GM12878 (cell line): ENCODE data around the gene RELL2. TPM values are rescaled to one million over a fixed set of nuclear protein-coding genes. Genes with fewer than 3 reads are reported as not detected.

Source experiments
- ATAC-seq: fragments of 200-7000 bp; cut with Tn5 transposase; 3 replicates; pipeline ENCODE4 v1.9.1; 2020; ENCODE audit warnings: mild to moderate bottlenecking, moderate library complexity
- BruUV-seq: library from RNA; stranded (reverse); fragments of 400-500 nt; replicated peaks from 2 replicates; lab custom pipeline; 2021; lab: Mats Ljungman, UMichigan
- CTCF ChIA-PET: fragments of 300-600 bp; sonication (Branson Sonifier 250); formaldehyde crosslinking; extraction: SDS; loops from one replicate; lab custom pipeline; 2021; ENCODE audit warnings: inconsistent platforms; lab: Yijun Ruan, JAX
- POLR2A ChIA-PET: fragments of 350-600 bp; formaldehyde crosslinking; extraction: SDS; loops from one replicate; lab custom pipeline; 2021; ENCODE audit warnings: inconsistent platforms; lab: Charles Lee
- RAD21 ChIA-PET: fragments of 300-600 bp; sonication (Branson Sonifier 250); formaldehyde crosslinking; loops from one replicate; lab custom pipeline; 2023; ENCODE audit warnings: antibody characterized with exemption; ENCODE audit not compliant: unreplicated experiment; lab: Charles Lee
- SMC1A ChIA-PET: fragments of 300-600 bp; sonication (Branson Sonifier 250); formaldehyde crosslinking; loops from one replicate; lab custom pipeline; 2023; ENCODE audit not compliant: unreplicated experiment, uncharacterized antibody; lab: Charles Lee
- DNase-seq: peaks from one replicate; pipeline ENCODE4 v3.0.0-alpha.2; 2011; ENCODE audit warnings: low read depth, low spot score
- FAIRE-seq: peaks from 3 replicates; lab custom pipeline; 2011; peaks lifted over from hg19 to GRCh38; lab: Jason Lieb, UNC
- H2AFZ ChIP-seq: 2 replicates; pipeline ENCODE4 v1.6.0; 2011; ENCODE audit warnings: low read depth, low read length, control low read depth; ENCODE audit not compliant: control insufficient read depth
- H3K27ac ChIP-seq: 2 replicates; pipeline ENCODE4 v1.5.1; 2011; ENCODE audit warnings: control low read depth; ENCODE audit not compliant: control insufficient read depth, insufficient read depth
- H3K27me3 ChIP-seq, 2 experiments: replicated peaks in 1 of 2; 2 replicates each; pipeline versions ENCODE4 v1.6.0 to v1.6.1; 2011; ENCODE audit warnings: low read length in 1 of 2; ENCODE audit not compliant: control insufficient read depth in 2 of 2, insufficient read depth in 2 of 2
- H3K36me3 ChIP-seq, 2 experiments: 2 replicates each; pipeline ENCODE4 v1.5.1; 2011; ENCODE audit warnings: low read length in 1 of 2; ENCODE audit not compliant: control insufficient read depth in 2 of 2, insufficient read depth in 2 of 2
- H3K4me1 ChIP-seq: 2 replicates; pipeline ENCODE4 v1.6.1; 2011; ENCODE audit warnings: mild to moderate bottlenecking, low read length, moderate library complexity, mixed read lengths; ENCODE audit not compliant: control insufficient read depth, insufficient read depth
- H3K4me2 ChIP-seq: 2 replicates; pipeline ENCODE4 v1.6.0; 2011; ENCODE audit warnings: control low read depth; ENCODE audit not compliant: control insufficient read depth, insufficient read depth
- H3K4me3 ChIP-seq: fragments of 200-600 bp; sonication (generic); 2 replicates; pipeline ENCODE4 v1.5.1; 2016
- H3K79me2 ChIP-seq: 2 replicates; pipeline ENCODE4 v1.6.0; 2011; ENCODE audit warnings: low read length; ENCODE audit not compliant: control insufficient read depth, insufficient read depth
- H3K9ac ChIP-seq: 2 replicates; pipeline ENCODE4 v1.8.0; 2011; ENCODE audit warnings: low read length, control low read depth, mixed read lengths; ENCODE audit not compliant: control insufficient read depth, insufficient read depth
- H3K9me3 ChIP-seq: replicated peaks from 3 replicates; pipeline ENCODE4 v1.5.1; 2011; ENCODE audit warnings: mild to moderate bottlenecking, low read length; ENCODE audit not compliant: control insufficient read depth, insufficient read depth
- H4K20me1 ChIP-seq: 2 replicates; pipeline ENCODE4 v1.6.0; 2011; ENCODE audit not compliant: control insufficient read depth, insufficient read depth
- CHD1 ChIP-seq: IDR thresholded peaks from 2 replicates; pipeline ENCODE4 v1.6.1; 2012; ENCODE audit warnings: low read depth, low read length, improper control_type of control experiment
- NFIC ChIP-seq: IDR thresholded peaks from 2 replicates; pipeline ENCODE4 v1.6.1; 2012; ENCODE audit warnings: low read depth, mild to moderate bottlenecking, inconsistent platforms, low read length, moderate library complexity
- NFYA ChIP-seq: IDR thresholded peaks from 2 replicates; pipeline ENCODE4 v1.6.1; 2011; ENCODE audit warnings: low read depth, mild to moderate bottlenecking, low read length, improper control_type of control experiment, borderline replicate concordance
- RB1 ChIP-seq: fragments of 450-650 bp; formaldehyde crosslinking; IDR thresholded peaks from 2 replicates; pipeline ENCODE4 v1.6.1; 2017; ENCODE audit warnings: mild to moderate bottlenecking, borderline replicate concordance
- YBX1 ChIP-seq: fragments of 450-650 bp; IDR thresholded peaks from 2 replicates; pipeline ENCODE4 v1.6.1; 2016; ENCODE audit warnings: antibody characterized with exemption
- WGBS: methylation state at CpG from one replicate; pipeline ENCODE4 v1.1.6; 2016; ENCODE audit warnings: low lambda C conversion rate; ENCODE audit not compliant: insufficient replicate concordance, insufficient coverage; ENCODE audit errors: missing lambda C conversion rate; 5-methylcytosine and 5-hydroxymethylcytosine counted together
- in situ Hi-C: fragments of 300-500 bp; cut with MboI; formaldehyde crosslinking; loops from 9 replicates; pipeline ENCODE4 v1.14.3; 2018; ENCODE audit warnings: mixed read lengths
- intact Hi-C: fragments of 100-400 bp; cut with micrococcal nuclease; formaldehyde crosslinking; loops from one replicate; pipeline ENCODE4 v1.14.2; 2022; ENCODE audit not compliant: unreplicated experiment
- polyA plus RNA-seq, 11 experiments: library from polyadenylated mRNA; depleted of rRNA in 4 of 11; unstranded in 6 of 11; stranded (reverse) in 5 of 11; fragments of >200 nt; fragmentation: Nextera tagmentation in 4 of 11; fragmentation: Illumina TruSeq in 1 of 11; extraction: Ambion mirVana in 4 of 11; extraction: Trizol in 1 of 11; gene quantifications; 1 replicate in 1 of 11; 2 replicates in 10 of 11; pipeline versions ENCODE4 v1.2.1 to v1.2.3, GENCODE V29; 2011 to 2016; ENCODE audit warnings: inconsistent platforms in 2 of 11, missing spikeins in 2 of 11, low read depth in 1 of 11
- total RNA-seq, 4 experiments: library from RNA; depleted of rRNA in 3 of 4; stranded (reverse); fragments of >200 nt in 3 of 4; fragmentation: Illumina TruSeq in 1 of 4; extraction: Trizol in 1 of 4; gene quantifications; 2 replicates each; pipeline versions ENCODE4 v1.2.1 to v1.2.3, GENCODE V29; 2013 to 2021
- TF ChIP-seq, protein P1 (sequence below): IDR thresholded peaks from 2 replicates; pipeline ENCODE4 v1.6.1; 2012; ENCODE audit warnings: low read depth, low read length, improper control_type of control experiment
- TF ChIP-seq, protein P2 (sequence below): IDR thresholded peaks from 2 replicates; pipeline ENCODE4 v1.6.1; 2012; ENCODE audit warnings: mild to moderate bottlenecking, low read depth, low read length
- TF ChIP-seq, protein P3 (sequence below): IDR thresholded peaks from 2 replicates; pipeline ENCODE4 v1.6.1; 2012; ENCODE audit warnings: low read length, inconsistent platforms
- TF ChIP-seq, protein P4 (sequence below): fragments of 450-650 bp; conservative IDR thresholded peaks from 2 replicates; pipeline ENCODE4 v1.6.1; 2017; ENCODE audit warnings: mild to moderate bottlenecking, moderate library complexity
- TF ChIP-seq, protein P5 (sequence below): fragments of 450-650 bp; IDR thresholded peaks from 2 replicates; pipeline ENCODE4 v1.6.1; 2014; ENCODE audit warnings: mild to moderate bottlenecking
- TF ChIP-seq, protein P6 (sequence below): IDR thresholded peaks from 2 replicates; pipeline ENCODE4 v1.6.1; 2012; ENCODE audit warnings: low read depth, low read length, improper control_type of control experiment

RELL2 gene
- total and polyA plus RNA-seq, 10 of the 15 experiments (the other 5 are each of a cell fraction or from before 2014, with no cell fraction given) = 0.23 to 21.4 (median 7.1) TPM

DNA sequence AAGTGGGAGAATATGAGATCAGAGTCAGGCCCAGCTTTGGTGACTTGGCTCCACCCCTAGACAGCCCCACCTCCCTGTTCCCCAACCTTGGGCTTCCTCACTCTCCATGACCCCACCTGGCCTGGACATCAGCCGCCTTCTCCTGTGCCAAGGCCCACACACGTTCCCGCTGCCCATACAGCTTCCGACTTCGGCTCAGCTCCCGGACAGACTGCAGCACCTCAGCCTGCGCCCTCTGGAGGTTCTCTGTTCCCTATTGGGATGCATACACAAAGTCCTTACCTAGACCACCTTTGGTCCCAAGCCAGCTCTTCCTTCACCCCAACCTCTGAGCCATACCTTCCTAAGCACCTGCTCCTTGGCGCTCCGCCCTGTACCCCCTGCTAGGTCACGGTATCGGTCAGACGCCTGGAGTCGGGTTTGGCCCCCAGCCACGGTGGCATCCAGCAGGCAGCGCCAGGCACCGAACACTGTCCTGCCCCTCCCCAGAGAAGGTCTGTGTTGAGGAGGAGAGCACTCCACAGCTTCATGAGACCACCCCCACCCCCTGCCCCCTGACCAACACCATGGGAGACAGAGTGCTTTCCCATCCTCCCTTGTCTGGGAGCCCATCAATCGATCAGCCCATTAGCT is 12.4 kb downstream of the RELL2 start:
- POLR2A ChIA-PET = interaction anchor here (0.7 to 2.0 kb wide), 2 partner anchors 13 to 14 kb away, joined by 3 to 5 read pairs; partner anchors contain the start of genes HDAC3 and RELL2
- SMC1A ChIA-PET = no interaction called here
- in situ Hi-C loops (no loop called here), intact Hi-C loops (no loop called here)
- DNase-seq (no peak), FAIRE-seq (no peak), ATAC-seq (no peak)
- Histone ChIP-seq H3K36me3 (no peaks in the 10 kb centered on the region; a peak in 2 of 4 replicates), H3K9me3 (no peaks in the 10 kb centered on the region), H3K4me1 (peaks cover 8% of the 10 kb centered on the region), H3K4me2 (no peak overlapping the region), H4K20me1 (no peaks in the 10 kb centered on the region), H3K79me2 (no peaks in the 10 kb centered on the region), H3K9ac (no peak overlapping the region), H3K27ac (no peak overlapping the region), H3K27me3 (no peaks in the 10 kb centered on the region), H2AFZ (no peak overlapping the region), H3K4me3 (no peak overlapping the region)
- RAD21 ChIA-PET = no interaction called here
- CTCF ChIA-PET = interaction anchor here (0.9 to 1.5 kb wide), 3 partner anchors 11 to 29 kb away, joined by 3 to 4 read pairs (median 3); partner anchors contain the start of genes HDAC3 and RELL2
- 96% methylated on average over 17 of the region's 17 CpGs for WGBS
- BruUV-seq = no TSS peak
- TF ChIP-seq NFYA (no peak), YBX1 (no peak), NFIC (no peak), RB1 (no peak), CHD1 (no peak)
- TF ChIP-seq, protein P1, sequence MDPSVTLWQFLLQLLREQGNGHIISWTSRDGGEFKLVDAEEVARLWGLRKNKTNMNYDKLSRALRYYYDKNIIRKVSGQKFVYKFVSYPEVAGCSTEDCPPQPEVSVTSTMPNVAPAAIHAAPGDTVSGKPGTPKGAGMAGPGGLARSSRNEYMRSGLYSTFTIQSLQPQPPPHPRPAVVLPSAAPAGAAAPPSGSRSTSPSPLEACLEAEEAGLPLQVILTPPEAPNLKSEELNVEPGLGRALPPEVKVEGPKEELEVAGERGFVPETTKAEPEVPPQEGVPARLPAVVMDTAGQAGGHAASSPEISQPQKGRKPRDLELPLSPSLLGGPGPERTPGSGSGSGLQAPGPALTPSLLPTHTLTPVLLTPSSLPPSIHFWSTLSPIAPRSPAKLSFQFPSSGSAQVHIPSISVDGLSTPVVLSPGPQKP = no peak
- TF ChIP-seq, protein P2, sequence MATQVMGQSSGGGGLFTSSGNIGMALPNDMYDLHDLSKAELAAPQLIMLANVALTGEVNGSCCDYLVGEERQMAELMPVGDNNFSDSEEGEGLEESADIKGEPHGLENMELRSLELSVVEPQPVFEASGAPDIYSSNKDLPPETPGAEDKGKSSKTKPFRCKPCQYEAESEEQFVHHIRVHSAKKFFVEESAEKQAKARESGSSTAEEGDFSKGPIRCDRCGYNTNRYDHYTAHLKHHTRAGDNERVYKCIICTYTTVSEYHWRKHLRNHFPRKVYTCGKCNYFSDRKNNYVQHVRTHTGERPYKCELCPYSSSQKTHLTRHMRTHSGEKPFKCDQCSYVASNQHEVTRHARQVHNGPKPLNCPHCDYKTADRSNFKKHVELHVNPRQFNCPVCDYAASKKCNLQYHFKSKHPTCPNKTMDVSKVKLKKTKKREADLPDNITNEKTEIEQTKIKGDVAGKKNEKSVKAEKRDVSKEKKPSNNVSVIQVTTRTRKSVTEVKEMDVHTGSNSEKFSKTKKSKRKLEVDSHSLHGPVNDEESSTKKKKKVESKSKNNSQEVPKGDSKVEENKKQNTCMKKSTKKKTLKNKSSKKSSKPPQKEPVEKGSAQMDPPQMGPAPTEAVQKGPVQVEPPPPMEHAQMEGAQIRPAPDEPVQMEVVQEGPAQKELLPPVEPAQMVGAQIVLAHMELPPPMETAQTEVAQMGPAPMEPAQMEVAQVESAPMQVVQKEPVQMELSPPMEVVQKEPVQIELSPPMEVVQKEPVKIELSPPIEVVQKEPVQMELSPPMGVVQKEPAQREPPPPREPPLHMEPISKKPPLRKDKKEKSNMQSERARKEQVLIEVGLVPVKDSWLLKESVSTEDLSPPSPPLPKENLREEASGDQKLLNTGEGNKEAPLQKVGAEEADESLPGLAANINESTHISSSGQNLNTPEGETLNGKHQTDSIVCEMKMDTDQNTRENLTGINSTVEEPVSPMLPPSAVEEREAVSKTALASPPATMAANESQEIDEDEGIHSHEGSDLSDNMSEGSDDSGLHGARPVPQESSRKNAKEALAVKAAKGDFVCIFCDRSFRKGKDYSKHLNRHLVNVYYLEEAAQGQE = no peak
- TF ChIP-seq, protein P3, sequence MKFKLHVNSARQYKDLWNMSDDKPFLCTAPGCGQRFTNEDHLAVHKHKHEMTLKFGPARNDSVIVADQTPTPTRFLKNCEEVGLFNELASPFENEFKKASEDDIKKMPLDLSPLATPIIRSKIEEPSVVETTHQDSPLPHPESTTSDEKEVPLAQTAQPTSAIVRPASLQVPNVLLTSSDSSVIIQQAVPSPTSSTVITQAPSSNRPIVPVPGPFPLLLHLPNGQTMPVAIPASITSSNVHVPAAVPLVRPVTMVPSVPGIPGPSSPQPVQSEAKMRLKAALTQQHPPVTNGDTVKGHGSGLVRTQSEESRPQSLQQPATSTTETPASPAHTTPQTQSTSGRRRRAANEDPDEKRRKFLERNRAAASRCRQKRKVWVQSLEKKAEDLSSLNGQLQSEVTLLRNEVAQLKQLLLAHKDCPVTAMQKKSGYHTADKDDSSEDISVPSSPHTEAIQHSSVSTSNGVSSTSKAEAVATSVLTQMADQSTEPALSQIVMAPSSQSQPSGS = no peak
- TF ChIP-seq, protein P4, sequence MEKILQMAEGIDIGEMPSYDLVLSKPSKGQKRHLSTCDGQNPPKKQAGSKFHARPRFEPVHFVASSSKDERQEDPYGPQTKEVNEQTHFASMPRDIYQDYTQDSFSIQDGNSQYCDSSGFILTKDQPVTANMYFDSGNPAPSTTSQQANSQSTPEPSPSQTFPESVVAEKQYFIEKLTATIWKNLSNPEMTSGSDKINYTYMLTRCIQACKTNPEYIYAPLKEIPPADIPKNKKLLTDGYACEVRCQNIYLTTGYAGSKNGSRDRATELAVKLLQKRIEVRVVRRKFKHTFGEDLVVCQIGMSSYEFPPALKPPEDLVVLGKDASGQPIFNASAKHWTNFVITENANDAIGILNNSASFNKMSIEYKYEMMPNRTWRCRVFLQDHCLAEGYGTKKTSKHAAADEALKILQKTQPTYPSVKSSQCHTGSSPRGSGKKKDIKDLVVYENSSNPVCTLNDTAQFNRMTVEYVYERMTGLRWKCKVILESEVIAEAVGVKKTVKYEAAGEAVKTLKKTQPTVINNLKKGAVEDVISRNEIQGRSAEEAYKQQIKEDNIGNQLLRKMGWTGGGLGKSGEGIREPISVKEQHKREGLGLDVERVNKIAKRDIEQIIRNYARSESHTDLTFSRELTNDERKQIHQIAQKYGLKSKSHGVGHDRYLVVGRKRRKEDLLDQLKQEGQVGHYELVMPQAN = no peak
- TF ChIP-seq, protein P5, sequence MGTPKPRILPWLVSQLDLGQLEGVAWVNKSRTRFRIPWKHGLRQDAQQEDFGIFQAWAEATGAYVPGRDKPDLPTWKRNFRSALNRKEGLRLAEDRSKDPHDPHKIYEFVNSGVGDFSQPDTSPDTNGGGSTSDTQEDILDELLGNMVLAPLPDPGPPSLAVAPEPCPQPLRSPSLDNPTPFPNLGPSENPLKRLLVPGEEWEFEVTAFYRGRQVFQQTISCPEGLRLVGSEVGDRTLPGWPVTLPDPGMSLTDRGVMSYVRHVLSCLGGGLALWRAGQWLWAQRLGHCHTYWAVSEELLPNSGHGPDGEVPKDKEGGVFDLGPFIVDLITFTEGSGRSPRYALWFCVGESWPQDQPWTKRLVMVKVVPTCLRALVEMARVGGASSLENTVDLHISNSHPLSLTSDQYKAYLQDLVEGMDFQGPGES = no peak
- TF ChIP-seq, protein P6, sequence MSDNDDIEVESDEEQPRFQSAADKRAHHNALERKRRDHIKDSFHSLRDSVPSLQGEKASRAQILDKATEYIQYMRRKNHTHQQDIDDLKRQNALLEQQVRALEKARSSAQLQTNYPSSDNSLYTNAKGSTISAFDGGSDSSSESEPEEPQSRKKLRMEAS = no peak
